Stomach smooth muscle (tissue), 2 donors: ENCODE measurements around the gene RFX2.
A peak's percentile ranks its signal among the peaks of the same experiment; 100 is the strongest.
"Not testable (repeated sequence)": the region's sequence is repeated elsewhere in the genome, so short reads cannot be mapped to it uniquely, and the experiment has no call there.

Experiments
- H3K27ac ChIP-seq: one replicate; pipeline ENCODE4 v1.7.0; 2013; ENCODE audit warnings: mild to moderate bottlenecking, low read length, inconsistent platforms
- H3K27me3 ChIP-seq, 2 donors: one replicate each; pipeline ENCODE4 v1.7.0; 2013; ENCODE audit warnings: low read length in 2 of 2; ENCODE audit not compliant: insufficient read depth in 2 of 2, control insufficient read depth in 1 of 2
- H3K36me3 ChIP-seq, 2 donors: one replicate each; pipeline ENCODE4 v1.7.0; 2013; ENCODE audit warnings: low read length in 2 of 2; ENCODE audit not compliant: control insufficient read depth in 2 of 2, insufficient read depth in 2 of 2
- H3K4me1 ChIP-seq: one replicate; pipeline ENCODE4 v1.7.0; 2013; ENCODE audit warnings: low read length; ENCODE audit not compliant: control insufficient read depth, insufficient read depth
- H3K4me3 ChIP-seq, 2 donors: one replicate each; pipeline ENCODE4 v1.7.0; 2013; ENCODE audit warnings: low read length in 2 of 2
- H3K9ac ChIP-seq, 2 donors: one replicate each; pipeline ENCODE4 v1.7.0; 2013; ENCODE audit warnings: low read length in 2 of 2, mild to moderate bottlenecking in 1 of 2
- H3K9me3 ChIP-seq, 2 donors: one replicate each; pipeline ENCODE4 v1.7.0; 2013; ENCODE audit warnings: low read length in 2 of 2; ENCODE audit not compliant: control insufficient read depth in 2 of 2
- donor health status: healthy.
- donor health status: Pancreatic carcinoma.

The RFX2 gene

DNA sequence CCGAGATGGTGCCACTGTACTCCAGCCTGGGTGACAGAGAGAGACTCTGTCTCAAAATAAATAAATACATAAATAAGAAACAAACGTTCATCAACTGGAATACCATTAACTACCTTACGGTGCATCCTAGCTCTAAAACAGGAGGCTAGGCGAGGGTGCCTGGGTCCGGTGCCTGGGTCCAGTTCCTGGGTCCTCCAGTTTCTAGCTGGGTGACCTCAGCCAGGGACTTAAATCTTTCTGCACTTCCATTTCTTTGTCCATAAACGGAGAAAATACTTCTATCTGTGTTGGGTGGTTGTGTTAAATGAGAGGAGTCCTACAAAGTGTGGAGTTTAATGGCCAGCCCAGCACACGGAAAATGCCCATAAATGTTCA is 34.0 kb downstream of the RFX2 start:
- peak overlapping the region in 1 of 2 donors; percentile 36 for H3K4me3 ChIP-seq

DNA sequence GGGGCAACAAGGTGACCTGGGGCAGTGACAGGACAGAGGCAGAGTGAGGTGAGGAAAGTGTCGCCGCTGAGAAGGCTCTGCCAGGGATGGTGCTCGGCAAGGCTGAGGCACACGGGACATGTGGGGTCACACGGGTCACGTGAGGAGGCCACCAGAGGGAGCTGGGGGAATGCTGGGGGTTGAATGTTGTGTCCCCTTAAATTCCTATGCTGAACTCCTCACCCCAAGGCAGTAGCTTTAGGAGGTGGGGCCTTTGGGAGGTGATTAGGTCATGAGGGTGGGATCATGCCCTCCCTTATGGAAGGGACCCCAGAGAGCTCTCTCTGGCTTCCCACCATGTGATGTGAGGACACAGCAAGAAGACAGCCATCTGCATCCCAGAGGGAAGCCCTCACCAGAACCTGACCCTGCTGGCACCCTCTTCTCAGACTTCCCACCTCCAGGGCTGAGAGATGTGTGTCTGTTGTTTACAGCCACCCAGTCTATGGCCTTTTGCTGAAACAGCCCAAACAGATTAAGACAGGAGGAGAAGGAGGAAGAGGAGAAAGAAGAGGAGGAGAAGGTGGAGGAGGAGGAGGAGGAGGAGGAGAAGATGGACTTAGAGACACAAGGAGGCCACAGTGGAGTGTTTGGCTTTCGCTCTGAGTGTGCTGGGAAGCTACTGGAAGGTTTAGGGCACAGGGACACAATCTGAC is 35.4 kb downstream of the RFX2 start:
- Histone ChIP-seq H3K36me3 (peaks cover 0 to 3% of the 10 kb centered on the region in 2 donors), H3K27ac (peak overlapping the region; percentile 79), H3K9me3 (no peaks in the 10 kb centered on the region), H3K9ac (no peak overlapping the region), H3K27me3 (no peaks in the 10 kb centered on the region), H3K4me1 (peaks cover 43% of the 10 kb centered on the region), H3K4me3 (no peak overlapping the region)

More for the DNA sequence above, 34.0 kb downstream of the RFX2 start:
- Histone ChIP-seq H3K36me3 (peaks cover 0 to 3% of the 10 kb centered on the region in 2 donors), H3K27ac (peak overlapping the region; percentile 79), H3K9ac (peak overlapping the region in 1 of 2 donors; percentile 8), H3K4me1 (peaks cover 38% of the 10 kb centered on the region), H3K27me3 (no peaks in the 10 kb centered on the region), H3K9me3 (no peaks in the 10 kb centered on the region)

DNA sequence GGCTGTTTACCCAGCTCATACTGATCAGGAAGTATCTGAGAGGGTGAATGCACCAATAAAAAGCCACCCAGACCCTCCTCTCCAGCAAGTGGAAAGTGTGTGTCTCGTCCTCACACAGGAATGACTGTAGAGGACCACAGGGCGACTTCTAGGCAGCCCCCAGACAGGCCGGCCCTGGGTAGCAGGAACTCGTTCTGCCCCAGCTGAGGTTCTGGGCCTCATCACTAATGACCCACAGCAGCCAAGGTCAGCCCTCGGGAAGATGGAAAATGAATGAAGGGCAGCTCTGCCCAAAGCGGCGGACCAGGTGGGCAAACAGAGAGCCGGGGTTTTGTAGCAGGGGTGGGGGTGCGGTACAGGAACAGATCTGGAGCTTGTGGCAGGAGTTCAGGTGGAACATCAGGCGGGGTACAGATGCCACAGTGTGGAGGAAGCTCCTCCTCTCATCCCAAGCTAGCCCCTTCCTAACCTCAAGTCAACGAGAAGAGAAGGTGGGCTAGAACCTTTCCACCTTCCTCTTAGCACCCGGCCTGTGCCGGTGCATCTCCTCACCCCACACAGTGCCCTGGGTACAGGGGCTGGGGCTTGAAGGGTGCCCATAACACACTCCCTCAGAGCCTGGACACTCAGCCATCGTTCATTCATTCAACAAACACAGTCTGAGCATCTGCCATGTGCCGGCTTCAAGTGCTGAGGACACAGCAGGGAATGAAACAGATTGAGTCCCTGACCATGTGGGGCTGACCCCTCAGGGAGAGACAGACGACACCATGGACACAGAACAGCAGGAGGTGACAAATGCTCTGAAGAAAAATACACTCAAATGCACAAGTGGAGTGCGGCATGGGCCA is 36.2 kb downstream of the RFX2 start:
- H3K27me3 ChIP-seq, result no peaks in the 10 kb centered on the region
- H3K9ac ChIP-seq, result no peak overlapping the region
- peaks cover 46% of the 10 kb centered on the region for H3K4me1 ChIP-seq
- H3K36me3 ChIP-seq, result peaks cover 0 to 1% of the 10 kb centered on the region in 2 donors
- no peaks in the 10 kb centered on the region for H3K9me3 ChIP-seq
- H3K4me3 ChIP-seq, result no peak overlapping the region
- peak overlapping the region; percentile 79 for H3K27ac ChIP-seq

DNA sequence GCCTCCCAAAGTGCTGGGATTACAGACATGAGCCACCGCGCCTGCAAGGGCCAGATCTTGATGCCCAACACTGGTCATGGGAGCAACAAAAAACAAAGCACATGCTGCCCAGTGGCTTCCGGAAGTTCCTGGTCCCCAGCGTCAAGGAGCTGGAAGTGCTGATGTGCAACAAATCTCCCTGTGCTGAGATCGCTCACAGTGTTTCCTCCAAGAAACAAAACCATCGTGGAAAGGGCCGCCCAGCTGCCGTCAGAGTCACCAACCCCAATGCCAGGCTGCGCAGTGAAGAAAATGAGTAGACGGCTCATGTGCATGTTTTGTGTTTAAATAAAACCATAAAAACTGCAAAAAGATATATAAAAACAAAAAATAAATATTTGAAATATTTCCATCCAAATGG is 37.1 kb downstream of the RFX2 start:
- not testable (repeated sequence) for H3K27me3 ChIP-seq, H3K36me3 ChIP-seq, H3K9ac ChIP-seq, H3K9me3 ChIP-seq, H3K4me3 ChIP-seq, H3K27ac ChIP-seq
- H3K4me1 ChIP-seq, result peaks cover 55% of the 10 kb centered on the region

DNA sequence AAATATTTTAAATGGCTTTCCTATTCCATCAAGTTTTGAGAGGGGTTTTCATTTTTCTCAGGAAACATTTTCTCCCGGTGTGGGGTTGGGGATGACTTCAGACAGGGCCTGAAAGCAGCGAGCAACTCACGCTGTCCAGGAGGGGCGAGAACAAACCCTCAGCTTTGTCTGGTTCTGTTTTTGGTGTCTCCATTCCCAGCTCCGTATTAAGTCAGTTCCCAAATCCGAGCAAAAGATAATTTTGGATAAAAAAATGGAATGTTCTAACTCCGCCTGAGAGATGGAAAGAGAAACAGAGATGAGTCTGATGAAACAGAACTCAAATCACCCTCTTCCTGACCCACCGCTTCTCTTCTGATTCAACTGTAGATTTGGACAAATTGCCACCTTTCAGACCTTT is 38.4 kb downstream of the RFX2 start:
- Histone ChIP-seq H3K4me3 (no peak overlapping the region), H3K27me3 (no peaks in the 10 kb centered on the region), H3K9ac (peak overlapping the region; percentile 30 to 36), H3K9me3 (no peaks in the 10 kb centered on the region), H3K27ac (peak overlapping the region; percentile 100), H3K4me1 (peaks cover 62% of the 10 kb centered on the region), H3K36me3 (peaks cover 0 to 3% of the 10 kb centered on the region in 2 donors)

DNA sequence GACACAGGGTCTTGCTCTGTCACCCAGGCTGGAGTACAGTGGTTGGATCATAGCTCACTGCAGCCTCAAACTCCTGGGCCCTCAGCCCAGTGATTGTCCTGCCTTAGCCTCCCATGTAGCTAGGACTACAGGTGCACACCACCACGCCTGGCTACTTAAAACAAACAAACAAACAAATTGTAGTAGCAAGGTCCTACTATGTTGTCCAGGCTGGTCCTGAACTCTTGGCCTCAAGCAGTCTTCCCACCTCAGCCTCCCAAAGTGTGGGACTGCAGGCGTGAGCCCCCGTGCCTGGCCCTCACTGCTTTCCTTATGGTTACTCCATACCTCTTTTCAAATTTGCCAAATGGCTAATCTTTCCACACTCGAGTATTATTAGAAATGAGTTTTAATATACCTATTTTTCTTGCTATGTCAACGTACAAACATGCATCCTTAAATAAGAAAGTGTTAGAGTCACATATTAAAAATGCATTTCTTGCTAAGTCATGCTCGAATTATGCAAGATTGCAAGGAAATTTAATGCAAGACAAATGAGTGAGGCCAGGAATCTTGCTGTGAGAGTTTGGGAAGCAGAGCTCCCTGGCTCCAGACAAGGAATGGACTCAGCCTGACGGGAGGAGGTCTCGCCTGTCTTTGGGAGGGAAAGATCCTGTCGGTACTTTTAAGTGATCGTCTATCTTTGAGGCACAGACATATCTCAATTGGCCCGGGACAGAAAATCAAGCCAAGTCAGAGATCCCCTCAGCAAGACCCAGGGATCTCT is 39.4 kb downstream of the RFX2 start:
- H3K27ac ChIP-seq, result peak overlapping the region; percentile 100

DNA sequence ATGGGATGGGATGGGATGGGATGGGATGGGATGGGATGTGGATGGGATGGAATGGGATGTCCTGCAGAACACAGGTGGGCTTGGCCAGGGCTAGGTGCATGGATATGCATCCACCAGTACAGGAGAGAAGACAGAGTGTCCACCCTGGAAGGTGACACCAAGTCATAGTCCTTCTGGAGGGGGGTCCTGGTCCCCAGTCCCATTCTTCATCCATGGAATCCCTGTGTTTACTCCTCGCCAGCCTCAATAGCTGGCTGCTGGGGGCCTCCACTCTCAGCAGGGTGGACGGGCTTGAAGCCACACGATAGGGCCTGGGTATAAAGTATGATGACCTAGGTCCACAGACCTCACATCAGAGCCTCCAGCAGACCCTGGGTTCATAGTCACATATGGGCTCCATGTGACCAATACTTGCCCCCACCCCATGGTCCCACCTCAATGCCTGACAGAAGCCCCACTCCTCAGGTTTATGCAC is 40.1 kb downstream of the RFX2 start:
- Histone ChIP-seq H3K27me3 (no peaks in the 10 kb centered on the region), H3K4me1 (peaks cover 65% of the 10 kb centered on the region), H3K27ac (peak overlapping the region; percentile 100)

More for the DNA sequence above, 39.4 kb downstream of the RFX2 start:
- Histone ChIP-seq H3K9ac (peak overlapping the region; percentile 36 to 47), H3K4me3 (peak overlapping the region in 1 of 2 donors; percentile 8), H3K36me3 (peaks cover 0 to 3% of the 10 kb centered on the region in 2 donors), H3K4me1 (peaks cover 66% of the 10 kb centered on the region), H3K9me3 (no peaks in the 10 kb centered on the region), H3K27me3 (no peaks in the 10 kb centered on the region)

DNA sequence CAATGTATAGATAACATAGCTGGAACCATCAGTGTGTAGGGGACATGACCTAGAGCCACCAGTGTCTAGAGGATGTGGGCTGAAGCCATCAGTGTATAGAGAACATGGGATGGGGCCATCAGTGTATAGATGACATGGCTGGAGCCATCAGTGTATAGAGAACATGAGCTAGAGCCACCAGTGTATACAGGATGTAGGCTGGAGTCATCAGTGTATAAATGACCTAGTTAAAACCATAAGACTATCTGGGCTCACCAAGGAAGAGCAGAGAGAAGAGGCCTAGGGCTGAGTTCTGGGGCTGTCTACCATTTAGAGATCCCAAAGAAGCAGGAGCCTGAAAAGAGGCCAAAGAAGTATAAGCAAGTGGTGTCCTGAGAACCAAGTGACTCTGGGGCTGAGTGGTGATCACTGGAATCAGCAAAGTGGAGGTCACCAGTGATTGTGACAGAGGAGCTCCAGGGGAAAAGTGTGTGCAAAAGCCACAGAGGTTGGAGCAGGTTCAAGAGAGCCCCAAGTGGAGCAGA is 41.0 kb downstream of the RFX2 start:
- peaks cover 64% of the 10 kb centered on the region for H3K4me1 ChIP-seq

More for the DNA sequence above, 40.1 kb downstream of the RFX2 start:
- Histone ChIP-seq H3K9me3 (no peaks in the 10 kb centered on the region), H3K36me3 (peaks cover 0 to 3% of the 10 kb centered on the region in 2 donors), H3K4me3 (no peak overlapping the region), H3K9ac (peak overlapping the region in 1 of 2 donors; percentile 21)

DNA sequence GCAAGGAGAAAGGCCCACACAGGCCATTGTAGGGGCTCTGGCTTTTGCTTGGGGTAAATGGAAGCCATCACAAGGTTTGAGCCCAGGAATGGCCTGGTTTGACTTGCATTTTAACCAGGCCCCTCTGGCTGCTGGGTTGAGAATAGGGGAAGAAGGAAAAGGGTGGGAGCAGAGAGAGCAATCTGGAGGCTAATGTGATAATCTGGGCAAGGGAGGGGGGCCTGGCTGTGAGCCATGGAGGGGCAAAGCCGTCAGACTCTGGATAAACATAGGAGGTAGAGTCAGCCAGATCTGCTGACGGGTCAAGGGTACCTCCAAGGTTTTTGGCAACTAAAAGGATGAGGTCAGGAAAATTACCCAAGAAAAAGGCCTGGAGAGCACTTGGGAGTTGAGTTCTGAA is 41.6 kb downstream of the RFX2 start:
- H3K36me3 ChIP-seq, result peaks cover 0 to 3% of the 10 kb centered on the region in 2 donors
- peak overlapping the region in 1 of 2 donors; percentile 15 for H3K4me3 ChIP-seq
- peak overlapping the region; percentile 100 for H3K27ac ChIP-seq
- H3K4me1 ChIP-seq, result peaks cover 69% of the 10 kb centered on the region
- no peaks in the 10 kb centered on the region for H3K9me3 ChIP-seq
- H3K27me3 ChIP-seq, result no peaks in the 10 kb centered on the region
- H3K9ac ChIP-seq, result peak overlapping the region; percentile 7 to 47

More for the DNA sequence above, 41.0 kb downstream of the RFX2 start:
- Histone ChIP-seq H3K36me3 (peaks cover 0 to 3% of the 10 kb centered on the region in 2 donors), H3K4me3 (no peak overlapping the region), H3K27me3 (no peaks in the 10 kb centered on the region), H3K27ac (peak overlapping the region; percentile 100), H3K9me3 (no peaks in the 10 kb centered on the region), H3K9ac (no peak overlapping the region)

DNA sequence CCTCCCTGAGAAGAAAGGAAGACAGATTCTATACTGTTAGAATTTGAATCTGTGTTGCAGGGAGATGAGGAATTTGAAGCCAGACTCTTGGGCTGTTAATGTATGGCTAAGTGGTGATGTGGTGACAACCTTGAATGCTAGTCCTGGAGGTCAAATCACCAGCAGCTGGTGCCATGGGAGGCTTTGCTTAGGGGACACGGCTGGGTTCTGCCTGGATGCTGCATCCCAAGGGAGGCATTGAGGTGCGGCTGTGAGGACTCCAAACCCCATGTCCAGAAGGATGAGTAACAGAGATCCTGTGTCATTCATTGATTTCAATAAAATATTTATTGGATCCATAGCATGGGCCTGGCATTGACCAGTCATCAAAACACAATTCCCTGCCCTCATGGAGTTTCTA is 42.3 kb downstream of the RFX2 start:
- Histone ChIP-seq H3K4me1 (peaks cover 77% of the 10 kb centered on the region), H3K27ac (peak overlapping the region; percentile 100), H3K36me3 (peaks cover 0 to 3% of the 10 kb centered on the region in 2 donors), H3K27me3 (no peaks in the 10 kb centered on the region), H3K9ac (peak overlapping the region; percentile 46 to 88), H3K9me3 (no peaks in the 10 kb centered on the region), H3K4me3 (peak overlapping the region in 1 of 2 donors; percentile 5)
